H1 (cell line): ENCODE data around the gene PRSS21. TPM values are rescaled to one million over a fixed set of nuclear protein-coding genes. Genes with fewer than 3 reads are reported as not detected.

Experiments
- CTCF ChIA-PET: fragments of 300-600 bp; sonication (Branson Sonifier 250); formaldehyde crosslinking; loops from one replicate; lab custom pipeline; 2021; ENCODE audit not compliant: partially characterized antibody; lab: Charles Lee
- POLR2A ChIA-PET: fragments of 300-600 bp; sonication (Branson Sonifier 250); formaldehyde crosslinking; loops from one replicate; lab custom pipeline; 2021; ENCODE audit warnings: inconsistent platforms; ENCODE audit not compliant: partially characterized antibody; lab: Charles Lee
- DNase-seq, 2 experiments: peaks; one replicate each; pipeline versions ENCODE4 v3.0.0 to v3.0.0-alpha.2; 2010 to 2022; ENCODE audit warnings: low spot score in 2 of 2, low read depth in 1 of 2, mixed read lengths in 1 of 2
- FAIRE-seq: peaks from 2 replicates; lab custom pipeline; 2011; peaks lifted over from hg19 to GRCh38; lab: Jason Lieb, UNC
- H2AFZ ChIP-seq: 2 replicates; pipeline ENCODE4 v1.8.1; 2012; ENCODE audit warnings: low read length, inconsistent platforms
- H2AK5ac ChIP-seq: 2 replicates; pipeline ENCODE4 v1.6.1; 2013; ENCODE audit warnings: low read depth, low read length
- H2BK120ac ChIP-seq: replicated peaks from 2 replicates; pipeline ENCODE3; 2013; ENCODE audit warnings: low read depth, low read length, inconsistent platforms
- H2BK12ac ChIP-seq: 2 replicates; pipeline ENCODE4 v1.6.1; 2013; ENCODE audit warnings: low read depth, low read length
- H2BK15ac ChIP-seq: 2 replicates; pipeline ENCODE4 v1.6.1; 2013; ENCODE audit warnings: low read length
- H2BK20ac ChIP-seq: 2 replicates; pipeline ENCODE4 v1.6.1; 2013; ENCODE audit warnings: low read length
- H2BK5ac ChIP-seq: 2 replicates; pipeline ENCODE4 v1.6.1; 2013; ENCODE audit warnings: low read depth, low read length
- H3K14ac ChIP-seq: 2 replicates; pipeline ENCODE4 v1.6.1; 2013; ENCODE audit warnings: inconsistent platforms; ENCODE audit not compliant: insufficient read length
- H3K18ac ChIP-seq: 2 replicates; pipeline ENCODE4 v1.6.1; 2013; ENCODE audit warnings: low read length; ENCODE audit errors: extremely low read depth
- H3K23ac ChIP-seq: 2 replicates; pipeline ENCODE4 v1.6.1; 2013; ENCODE audit warnings: inconsistent platforms; ENCODE audit not compliant: insufficient read length
- H3K23me2 ChIP-seq: 2 replicates; pipeline ENCODE4 v1.6.1; 2013; ENCODE audit warnings: low read depth, low read length
- H3K27ac ChIP-seq: 2 replicates; pipeline ENCODE4 v1.6.1; 2011; ENCODE audit warnings: low read depth, low read length, inconsistent platforms
- H3K27me3 ChIP-seq, 4 experiments: replicated peaks in 1 of 4; 1 replicate in 1 of 4; 2 replicates in 3 of 4; pipeline versions ENCODE4 v1.6.1 to v1.8.1; 2011 to 2013; ENCODE audit warnings: low read length in 3 of 4, mild to moderate bottlenecking in 3 of 4, inconsistent platforms in 2 of 4, mixed read lengths in 2 of 4, moderate library complexity in 1 of 4; ENCODE audit not compliant: control insufficient read depth in 3 of 4, insufficient read depth in 3 of 4; ENCODE audit errors: extremely low read depth in 1 of 4
- H3K36me3 ChIP-seq, 4 experiments: 2 replicates each; pipeline versions ENCODE4 v1.6.1 to v1.8.1; 2011 to 2013; ENCODE audit warnings: mild to moderate bottlenecking in 4 of 4, low read length in 3 of 4, moderate library complexity in 2 of 4, control low read depth in 1 of 4, inconsistent platforms in 1 of 4; ENCODE audit not compliant: insufficient read depth in 4 of 4, control insufficient read depth in 2 of 4
- H3K4ac ChIP-seq: replicated peaks from 2 replicates; pipeline ENCODE3; 2013; ENCODE audit warnings: low read length, low read depth, mixed read lengths, inconsistent platforms; ENCODE audit not compliant: insufficient read length
- H3K4me1 ChIP-seq, 4 experiments: replicated peaks in 1 of 4; 1 replicate in 1 of 4; 2 replicates in 3 of 4; pipeline versions ENCODE4 v1.6.1 to v1.8.1; 2011 to 2013; ENCODE audit warnings: low read length in 3 of 4, inconsistent platforms in 2 of 4, mixed read lengths in 1 of 4; ENCODE audit not compliant: insufficient read depth in 4 of 4, control insufficient read depth in 3 of 4
- H3K4me2 ChIP-seq, 2 experiments: 2 replicates each; pipeline versions ENCODE4 v1.6.1 to v1.8.1; 2011 to 2013; ENCODE audit warnings: low read depth in 2 of 2, low read length in 2 of 2, control low read depth in 1 of 2, inconsistent platforms in 1 of 2, mild to moderate bottlenecking in 1 of 2; ENCODE audit not compliant: insufficient read depth in 1 of 2
- H3K4me3 ChIP-seq, 4 experiments: fragments of 200-600, 300-600 bp in 1 of 4; sonication (generic), shearing (Covaris generic), sonication (Bioruptor Twin) in 1 of 4; 2 replicates each; pipeline versions ENCODE4 v1.5.1 to v1.8.1; 2011 to 2016; ENCODE audit warnings: low read length in 4 of 4, low read depth in 3 of 4, control low read depth in 2 of 4, inconsistent platforms in 2 of 4, mild to moderate bottlenecking in 2 of 4, mixed read lengths in 1 of 4, moderate library complexity in 1 of 4; ENCODE audit not compliant: insufficient read depth in 2 of 4; ENCODE audit errors: extremely low read depth in 1 of 4
- H3K56ac ChIP-seq: replicated peaks from 2 replicates; pipeline ENCODE3; 2013; ENCODE audit warnings: low read depth, mild to moderate bottlenecking, mixed read lengths, low read length, inconsistent platforms; ENCODE audit not compliant: insufficient read length
- H3K79me1 ChIP-seq: 2 replicates; pipeline ENCODE4 v1.6.1; 2013; ENCODE audit warnings: low read depth, low read length, control low read depth
- H3K79me2 ChIP-seq, 2 experiments: 2 replicates each; pipeline versions ENCODE4 v1.6.1 to v1.8.1; 2012 to 2013; ENCODE audit warnings: low read length in 2 of 2, mild to moderate bottlenecking in 2 of 2, inconsistent platforms in 1 of 2; ENCODE audit not compliant: insufficient read depth in 2 of 2, control insufficient read depth in 1 of 2
- H3K9ac ChIP-seq, 4 experiments: replicated peaks in 1 of 4; 1 replicate in 1 of 4; 2 replicates in 3 of 4; pipeline versions ENCODE4 v1.6.1 to v1.8.1; 2011 to 2013; ENCODE audit warnings: low read depth in 3 of 4, low read length in 3 of 4, control low read depth in 2 of 4, mild to moderate bottlenecking in 2 of 4, moderate library complexity in 2 of 4, inconsistent platforms in 1 of 4; ENCODE audit errors: extremely low read depth in 1 of 4
- H3K9me3 ChIP-seq, 2 experiments: 2 replicates each; pipeline versions ENCODE4 v1.6.1 to v1.8.1; 2012 to 2013; ENCODE audit warnings: mild to moderate bottlenecking in 2 of 2, moderate library complexity in 2 of 2, control low read depth in 1 of 2, inconsistent platforms in 1 of 2, low read depth in 1 of 2, low read length in 1 of 2, mixed read lengths in 1 of 2; ENCODE audit not compliant: insufficient read depth in 2 of 2
- H4K20me1 ChIP-seq, 2 experiments: replicated peaks in 1 of 2; 2 replicates each; pipeline versions ENCODE3 to v1.8.1; 2011 to 2013; ENCODE audit warnings: inconsistent platforms in 2 of 2, low read length in 2 of 2, mild to moderate bottlenecking in 1 of 2; ENCODE audit not compliant: insufficient read depth in 2 of 2, control insufficient read depth in 1 of 2
- H4K5ac ChIP-seq: 2 replicates; pipeline ENCODE4 v1.6.1; 2013; ENCODE audit warnings: low read length, low read depth, mixed read lengths, inconsistent platforms; ENCODE audit not compliant: insufficient read length
- H4K8ac ChIP-seq: 2 replicates; pipeline ENCODE4 v1.8.0; 2013; ENCODE audit warnings: mild to moderate bottlenecking, moderate library complexity, low read length, inconsistent platforms; ENCODE audit not compliant: insufficient read depth; ENCODE audit errors: extremely low read depth
- H4K91ac ChIP-seq: replicated peaks from 2 replicates; pipeline ENCODE3; 2013; ENCODE audit warnings: low read length, mixed read lengths, inconsistent platforms; ENCODE audit not compliant: insufficient read length
- CBX8 ChIP-seq: fragments of 300-800, 300-1000 bp; sonication (generic); IDR thresholded peaks from 2 replicates; pipeline ENCODE4 v1.7.1; 2016; ENCODE audit warnings: low read depth, low read length, borderline replicate concordance
- JUND ChIP-seq: IDR thresholded peaks from 2 replicates; pipeline ENCODE4 v1.6.1; 2011; ENCODE audit warnings: mild to moderate bottlenecking, improper control_type of control experiment, low read length
- PHF8 ChIP-seq: fragments of 200-600 bp; sonication (generic); conservative IDR thresholded peaks from 2 replicates; pipeline ENCODE4 v1.7.1; 2012; ENCODE audit warnings: low read depth, mild to moderate bottlenecking, inconsistent platforms, low read length, moderate library complexity
- WGBS, 2 experiments: shearing (Covaris generic) in 1 of 2; methylation state at CpG; one replicate each; pipeline versions ENCODE4 v1.1.6 to v1.1.7; 2013 to 2015; ENCODE audit warnings: low lambda C conversion rate in 2 of 2, mixed read lengths in 2 of 2, inconsistent platforms in 1 of 2, low coverage in 1 of 2, missing lambda C conversion rate in 1 of 2; ENCODE audit not compliant: insufficient replicate concordance in 2 of 2, insufficient coverage in 1 of 2, insufficient read length in 1 of 2; ENCODE audit errors: extremely low coverage in 1 of 2, missing lambda C conversion rate in 1 of 2; 5-methylcytosine and 5-hydroxymethylcytosine counted together
- polyA plus RNA-seq, 7 experiments: library from polyadenylated mRNA; depleted of rRNA in 3 of 7; stranded (reverse) in 5 of 7; unstranded in 2 of 7; fragments of >200 nt in 5 of 7; fragments of 200-250 nt in 2 of 7; gene quantifications; 1 replicate in 5 of 7; 2 replicates in 1 of 7; 4 replicates in 1 of 7; pipeline versions ENCODE4 v1.2.1 to v1.2.3, GENCODE V29; 2011 to 2013; ENCODE audit warnings: missing spikeins in 2 of 7, mixed read lengths in 2 of 7
- total RNA-seq: library from RNA; stranded (reverse); fragmentation: NEBNext Ultra II Directional; extraction: Animal tissue kit (Norgen Biotek cat#: 25700); gene quantifications from 2 replicates; pipeline ENCODE4 v1.2.1, GENCODE V29; 2021

Gene PRSS21
- total and polyA plus RNA-seq, 2 of the 8 experiments (the other 6 are each of a cell fraction or from before 2014, with no cell fraction given), result 0.76 to 1.0 TPM

DNA sequence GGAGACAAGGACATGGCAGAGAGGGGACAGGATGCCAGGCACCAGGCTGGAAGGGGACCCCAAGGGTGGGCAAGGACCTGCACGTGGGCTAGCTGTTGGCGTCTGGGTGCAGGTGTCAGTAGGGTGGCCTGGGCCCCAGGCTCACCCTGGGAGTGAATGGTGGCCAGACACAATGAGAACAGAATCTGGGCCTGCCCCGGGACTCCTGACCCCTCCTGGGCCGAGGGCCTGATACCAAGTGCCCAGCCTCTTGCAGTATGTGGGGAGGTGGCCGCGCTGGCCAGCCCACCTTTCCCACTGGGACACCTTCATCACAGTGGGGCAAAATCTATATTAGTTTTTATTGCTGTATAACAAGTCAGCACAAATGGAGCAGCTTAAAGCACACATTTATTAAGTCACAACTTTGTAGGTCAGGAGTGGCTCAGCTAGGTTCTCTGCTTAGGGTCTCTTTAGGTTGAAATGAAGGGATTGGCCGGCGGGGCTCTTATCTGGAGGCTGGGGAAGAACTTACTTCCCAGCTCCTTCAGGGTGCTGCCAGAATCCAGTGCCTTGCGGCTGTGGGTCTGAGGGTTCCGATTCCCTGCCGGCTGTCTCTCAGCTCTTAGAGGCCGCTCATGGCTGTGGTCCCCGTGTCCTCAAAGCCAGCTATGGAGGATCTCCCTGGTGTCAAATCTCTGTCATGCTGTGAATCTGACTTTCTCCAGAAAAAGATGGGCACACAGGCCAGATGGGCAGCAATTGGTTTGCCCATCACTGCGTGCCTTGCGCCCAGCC, 33.3 kb upstream of the PRSS21 start:
- Histone ChIP-seq H2AFZ (no peak overlapping the region), H3K36me3 (no peaks in the 10 kb centered on the region), H3K4me2 (no peak overlapping the region), H4K91ac (no peak overlapping the region), H3K4me3 (no peak overlapping the region), H4K8ac (no peak overlapping the region), H3K4ac (no peak overlapping the region), H3K56ac (no peak overlapping the region), H2BK5ac (no peak overlapping the region), H3K79me2 (no peaks in the 10 kb centered on the region), H2BK20ac (no peak overlapping the region), H3K27ac (no peak overlapping the region), H3K23me2 (no peaks in the 10 kb centered on the region; the same call in 1 of the 2 replicates), H3K9ac (no peak overlapping the region), H2BK12ac (no peak overlapping the region), H3K27me3 (peaks cover 0 to 3% (median 0%) of the 10 kb centered on the region in 4 experiments; a peak in 2 of 7 replicates), H3K18ac (no peak overlapping the region), H3K23ac (no peak overlapping the region), H2AK5ac (no peak overlapping the region), H2BK15ac (no peak overlapping the region), H4K5ac (no peak overlapping the region), H3K14ac (no peak overlapping the region), H4K20me1 (no peaks in the 10 kb centered on the region), H3K4me1 (peaks cover 0 to 2% (median under 1%) of the 10 kb centered on the region in 4 experiments; a peak in 1 of 7 replicates), H2BK120ac (no peak overlapping the region), H3K9me3 (no peaks in the 10 kb centered on the region), H3K79me1 (no peaks in the 10 kb centered on the region; the same call in 1 of the 2 replicates)
- ChIA-PET POLR2A (interaction anchor here (0.5 to 3.7 kb wide), 11 partner anchors 10 to 817 kb away, joined by 3 to 28 read pairs (median 3); partner anchors contain the start of genes RNF151 and SRRM2), CTCF (interaction anchor here (0.6 to 2.3 kb wide), 14 partner anchors 9 to 534 kb away, joined by 3 to 7 read pairs (median 3); no protein-coding TSS in a partner anchor)
- WGBS, 2 experiments, result 85% methylated on average over 15 of the region's 15 CpGs; no CpG with 5 or more reads in 1 of the 2 experiments
- no peak for TF ChIP-seq JUND
- no peak for TF ChIP-seq CBX8
- TF ChIP-seq PHF8, result no peak
- no peak for FAIRE-seq
- no peak for DNase-seq
